B cell (primary cell): ENCODE measurements around the gene CD44. TPM values are rescaled to one million over a fixed set of nuclear protein-coding genes. Genes with fewer than 3 reads are reported as not detected.

Source experiments
- ATAC-seq: fragments of 200-7000 bp; cut with Tn5 transposase; one replicate; pipeline ENCODE4 v1.10.0; 2021; ENCODE audit warnings: low read depth, mild to moderate bottlenecking, moderate number of reproducible peaks, moderate library complexity
- CTCF ChIA-PET: fragments of 350-600 bp; sonication (Branson Sonifier 250); formaldehyde crosslinking; loops from one replicate; lab custom pipeline; 2021; ENCODE audit warnings: antibody characterized with exemption, inconsistent platforms; lab: Charles Lee
- POLR2A ChIA-PET: fragments of 350-600 bp; sonication (Branson Sonifier 250); formaldehyde crosslinking; loops from one replicate; lab custom pipeline; 2021; ENCODE audit warnings: antibody characterized with exemption; lab: Charles Lee
- DNase-seq: peaks from one replicate; pipeline ENCODE4 v3.0.0; 2013
- H2AFZ ChIP-seq: 2 replicates; pipeline ENCODE4 v1.6.1; 2012; ENCODE audit warnings: mild to moderate bottlenecking, low read depth, low read length; ENCODE audit not compliant: insufficient read depth, poor library complexity, severe bottlenecking
- H3K27ac ChIP-seq, 2 donors: 1 replicate in 1 of 2; 2 replicates in 1 of 2; pipeline ENCODE4 v1.5.1; 2012 to 2013; ENCODE audit warnings: low read length in 2 of 2, mild to moderate bottlenecking in 2 of 2, moderate library complexity in 1 of 2
- H3K27me3 ChIP-seq, 4 experiments: fragments of 200-600 bp in 1 of 4; sonication (generic) in 1 of 4; replicated peaks in 1 of 4; 1 replicate in 2 of 4; 2 replicates in 2 of 4; pipeline versions ENCODE4 v1.6.1 to v1.7.0; 2013 to 2016; ENCODE audit warnings: low read length in 3 of 4, mild to moderate bottlenecking in 2 of 4, mixed read lengths in 1 of 4, moderate library complexity in 1 of 4; ENCODE audit not compliant: insufficient read depth in 4 of 4, control insufficient read depth in 3 of 4; ENCODE audit errors: control extremely low read depth in 1 of 4
- H3K36me3 ChIP-seq, 2 experiments: replicated peaks in 1 of 2; 1 replicate in 1 of 2; 2 replicates in 1 of 2; pipeline versions ENCODE4 v1.6.1 to v1.7.1; 2013; ENCODE audit warnings: low read length in 1 of 2; ENCODE audit not compliant: insufficient read depth in 2 of 2, control insufficient read depth in 1 of 2; ENCODE audit errors: control extremely low read depth in 1 of 2, extremely low read depth in 1 of 2
- H3K4me1 ChIP-seq, 2 donors: fragments of 200-600 bp in 1 of 2; sonication (generic) in 1 of 2; 1 replicate in 1 of 2; 2 replicates in 1 of 2; pipeline versions ENCODE4 v1.5.1 to v1.6.1; 2013 to 2017; ENCODE audit warnings: low read length in 2 of 2; ENCODE audit not compliant: control insufficient read depth in 2 of 2, insufficient read depth in 2 of 2
- H3K4me2 ChIP-seq: replicated peaks from 2 replicates; pipeline ENCODE3; 2012; ENCODE audit warnings: mild to moderate bottlenecking, low read depth, low read length; ENCODE audit not compliant: poor library complexity, severe bottlenecking
- H3K4me3 ChIP-seq, 5 experiments: fragments of 200-600 bp in 1 of 5; sonication (generic) in 1 of 5; 1 replicate in 3 of 5; 2 replicates in 2 of 5; pipeline versions ENCODE4 v1.5.1 to v1.7.0; 2011 to 2016; ENCODE audit warnings: low read length in 4 of 5, mild to moderate bottlenecking in 4 of 5, low read depth in 2 of 5, control low read depth in 1 of 5, moderate library complexity in 1 of 5; ENCODE audit not compliant: insufficient read depth in 1 of 5; ENCODE audit errors: control extremely low read depth in 1 of 5, extremely low read depth in 1 of 5
- H3K79me2 ChIP-seq: fragments of 200-600 bp; sonication (generic); one replicate; pipeline ENCODE4 v1.6.0; 2016; ENCODE audit warnings: low read length; ENCODE audit not compliant: control insufficient read depth, insufficient read depth
- H3K9ac ChIP-seq: fragments of 200-600 bp; sonication (generic); 2 replicates; pipeline ENCODE4 v1.6.1; 2017; ENCODE audit warnings: mild to moderate bottlenecking, low read length, moderate library complexity
- H3K9me3 ChIP-seq, 3 donors: one replicate each; pipeline versions ENCODE4 v1.6.1 to v1.7.1; 2013; ENCODE audit warnings: low read length in 2 of 3; ENCODE audit not compliant: control insufficient read depth in 2 of 3, insufficient read depth in 1 of 3; ENCODE audit errors: control extremely low read depth in 1 of 3
- H4K20me1 ChIP-seq: 2 replicates; pipeline ENCODE4 v1.6.0; 2012; ENCODE audit warnings: mild to moderate bottlenecking, low read length; ENCODE audit not compliant: insufficient read depth, control insufficient read depth, poor library complexity, severe bottlenecking
- H3K27ac Mint-ChIP-seq: one replicate; pipeline ENCODE4 v1.8.0; 2021; ENCODE audit warnings: mixed read lengths
- H3K27me3 Mint-ChIP-seq: one replicate; pipeline ENCODE4 v1.8.0; 2021; ENCODE audit warnings: mixed read lengths
- H3K4me1 Mint-ChIP-seq: one replicate; pipeline ENCODE4 v1.8.0; 2021; ENCODE audit warnings: mixed read lengths
- H3K4me3 Mint-ChIP-seq: one replicate; pipeline ENCODE4 v1.8.0; 2021; ENCODE audit warnings: mixed read lengths
- H3K9me3 Mint-ChIP-seq: one replicate; pipeline ENCODE4 v1.8.0; 2022; ENCODE audit warnings: mixed read lengths; ENCODE audit not compliant: insufficient read depth
- CTCF ChIP-seq: fragments of 200-600 bp; IDR thresholded peaks from one replicate; pipeline ENCODE4 v1.8.0; 2022; ENCODE audit warnings: antibody characterized with exemption, mild to moderate bottlenecking
- EZH2 ChIP-seq: IDR thresholded peaks from 2 replicates; pipeline ENCODE4 v1.6.1; 2012; ENCODE audit warnings: borderline replicate concordance, low read depth, mild to moderate bottlenecking, moderate library complexity, low read length; ENCODE audit not compliant: insufficient read depth, poor library complexity, severe bottlenecking
- WGBS: methylation state at CpG from one replicate; pipeline ENCODE4 v1.1.5; 2013; ENCODE audit warnings: missing lambda C conversion rate; ENCODE audit not compliant: insufficient coverage; 5-methylcytosine and 5-hydroxymethylcytosine counted together
- intact Hi-C: fragments of 100-400 bp; cut with micrococcal nuclease; formaldehyde crosslinking; loops from one replicate; pipeline ENCODE4 v1.10.0; 2022
- polyA plus RNA-seq: library from polyadenylated mRNA; depleted of rRNA; stranded (reverse); fragments of >200 nt; gene quantifications from 2 replicates; pipeline ENCODE4 v1.2.3, GENCODE V29; 2012
- total RNA-seq, 2 donors: library from RNA; stranded (reverse); fragments of 120-200 nt in 1 of 2; gene quantifications; 1 replicate in 1 of 2; 2 replicates in 1 of 2; pipeline versions ENCODE4 v1.2.3 to v1.2.4, GENCODE V29; 2013 to 2022

The CD44 gene
- total and polyA plus RNA-seq, 2 donors (not counting 1 experiment from before 2014, with no cell fraction given): 261 to 896 TPM

- intact Hi-C loops: loop anchor here (5.0 kb wide), 1 partner anchor 293 kb away; no protein-coding TSS in a partner anchor
- Histone ChIP-seq H4K20me1 (no peaks in the 10 kb centered on the region), H3K9me3 (peaks cover 0 to 5% (median 3%) of the 10 kb centered on the region in 3 donors), H3K4me3 (no peak overlapping the region), H2AFZ (no peak overlapping the region), H3K9ac (no peak overlapping the region), H3K79me2 (no peaks in the 10 kb centered on the region), H3K27me3 (no peaks in the 10 kb centered on the region), H3K4me2 (no peak overlapping the region), H3K4me1 (peaks cover 6 to 11% of the 10 kb centered on the region in 2 donors), H3K36me3 (peaks cover 6 to 24% of the 10 kb centered on the region in 2 experiments), H3K27ac (no peak overlapping the region)
- Mint-ChIP-seq H3K4me1 (peaks cover 22% of the 10 kb centered on the region), H3K9me3 (no peaks in the 10 kb centered on the region), H3K27ac (no peak overlapping the region), H3K4me3 (no peak overlapping the region), H3K27me3 (no peaks in the 10 kb centered on the region)
- TF ChIP-seq EZH2 (no peak), CTCF (no peak)
- ATAC-seq: no peak
- no CpG with 5 or more reads among the region's 1 CpG for WGBS
- no peak for DNase-seq
- ChIA-PET POLR2A (interaction anchor here (1.5 kb wide), 1 partner anchor 69 kb away, joined by 3 read pairs; no protein-coding TSS in a partner anchor), CTCF (interaction anchor here (0.7 to 10.1 kb wide), 8 partner anchors 63 to 309 kb away, joined by 3 to 73 read pairs (median 4); no protein-coding TSS in a partner anchor)
Measured at GRCh38 chr11:35235498-35235897, 96.5 kb downstream of the CD44 start.

DNA sequence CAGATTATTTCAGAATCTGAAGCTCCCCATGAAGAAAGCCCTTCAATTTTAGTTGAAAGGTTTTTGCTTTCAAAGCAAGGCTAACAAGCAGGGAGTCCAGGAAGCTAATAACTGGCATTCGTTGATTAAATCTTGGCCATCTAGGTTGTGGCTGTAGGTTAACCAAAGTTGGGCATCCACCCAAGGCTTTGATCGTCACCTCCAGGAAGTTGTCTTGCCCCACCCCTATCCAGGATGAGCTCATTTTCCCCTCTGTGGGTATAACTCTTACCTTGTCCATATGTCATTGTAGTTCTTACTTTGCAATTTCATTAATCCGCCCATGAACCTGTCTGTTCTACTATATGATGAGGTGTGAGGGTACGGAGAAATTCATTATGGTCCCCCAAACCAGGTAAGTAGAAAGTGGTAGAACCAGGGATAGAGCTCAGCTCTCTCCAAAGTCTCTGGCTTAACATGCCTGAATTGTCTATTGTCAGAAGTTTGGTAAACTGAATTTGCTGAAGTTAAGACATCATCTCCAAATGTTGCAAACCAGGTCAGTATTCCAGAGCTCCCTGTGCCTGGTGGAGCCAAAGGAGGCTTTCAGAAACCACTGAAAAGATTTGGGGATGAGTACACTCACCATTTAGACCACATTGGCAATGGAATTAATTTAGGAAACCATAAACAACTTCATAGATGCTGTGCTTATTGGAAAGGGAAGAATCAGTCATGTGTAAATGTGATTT, 97.1 kb downstream of the CD44 start:
- Mint-ChIP-seq H3K9me3 (no peaks in the 10 kb centered on the region), H3K4me3 (no peak overlapping the region), H3K27me3 (no peaks in the 10 kb centered on the region), H3K4me1 (peaks cover 22% of the 10 kb centered on the region), H3K27ac (peak overlapping the region; percentile 39)
- H3K79me2 ChIP-seq: no peaks in the 10 kb centered on the region
- no peaks in the 10 kb centered on the region for H3K27me3 ChIP-seq
- no peaks in the 10 kb centered on the region for H4K20me1 ChIP-seq
- peaks cover 2 to 18% of the 10 kb centered on the region in 2 experiments for H3K36me3 ChIP-seq
- ATAC-seq (no peak), DNase-seq (no peak)
- WGBS: 100% methylated on average over 1 of the region's 4 CpGs
- POLR2A ChIA-PET: no interaction called here
- no peak overlapping the region for H3K4me3 ChIP-seq
- no peak for TF ChIP-seq CTCF
- TF ChIP-seq EZH2: no peak
- peaks cover 6 to 11% of the 10 kb centered on the region in 2 donors for H3K4me1 ChIP-seq
- CTCF ChIA-PET: interaction anchor here (0.7 to 10.1 kb wide), 6 partner anchors 64 to 310 kb away, joined by 3 to 73 read pairs (median 16); no protein-coding TSS in a partner anchor
- peaks cover 0 to 5% (median 3%) of the 10 kb centered on the region in 3 donors for H3K9me3 ChIP-seq
- no peak overlapping the region for H3K9ac ChIP-seq
- H3K4me2 ChIP-seq: no peak overlapping the region
- H2AFZ ChIP-seq: no peak overlapping the region
- no peak overlapping the region for H3K27ac ChIP-seq
- intact Hi-C loops: loop anchor here (5.0 kb wide), 1 partner anchor 294 kb away; no protein-coding TSS in a partner anchor
